A172 (cell line): Measurements from ENCODE around the gene DOCK4. TPM values are rescaled to one million over a fixed set of nuclear protein-coding genes. Genes with fewer than 3 reads are reported as not detected.

ENCODE experiments used
- DNase-seq: peaks from one replicate; pipeline ENCODE4 v3.0.0-alpha.2; 2015; ENCODE audit warnings: low spot score
- total RNA-seq: library from RNA; depleted of rRNA; stranded (reverse); fragments of >200 nt; shearing (Covaris generic); gene quantifications from 2 replicates; pipeline ENCODE4 v1.2.3, GENCODE V29; 2014

Gene DOCK4
- total RNA-seq, 1 experiment from 2014 or later = 7.2 TPM

GRCh38 chr7:112050250-112050881, 155.8 kb downstream of the DOCK4 start:
- DNase-seq = no peak

- DNase-seq = no peak
These were observed 156.5 kb downstream of the DOCK4 start for GRCh38 chr7:112049555-112050249.

GRCh38 chr7:112047421-112047820, 158.8 kb downstream of the DOCK4 start:
- no peak for DNase-seq

GRCh38 chr7:112045222-112045621, 161.0 kb downstream of the DOCK4 start:
- DNase-seq = no peak

- no peak for DNase-seq
These were observed 163.6 kb downstream of the DOCK4 start for GRCh38 chr7:112042631-112043030.

GRCh38 chr7:112038353-112038752, 167.8 kb downstream of the DOCK4 start:
- DNase-seq = no peak

GRCh38 chr7:112036071-112036470, 170.1 kb downstream of the DOCK4 start:
- DNase-seq = no peak

- DNase-seq = no peak
These were observed 174.5 kb downstream of the DOCK4 start for GRCh38 chr7:112031689-112032088.

- no peak for DNase-seq
These were observed 180.6 kb downstream of the DOCK4 start for GRCh38 chr7:112025556-112025955.

- no peak for DNase-seq
These were observed 182.4 kb downstream of the DOCK4 start for GRCh38 chr7:112023786-112024185.

GRCh38 chr7:112023282-112023681, 182.9 kb downstream of the DOCK4 start:
- DNase-seq = no peak

- DNase-seq = no peak
These were observed 184.1 kb downstream of the DOCK4 start for GRCh38 chr7:112022128-112022527.

GRCh38 chr7:112021379-112022044, 184.7 kb downstream of the DOCK4 start:
- DNase-seq = no peak

- DNase-seq = no peak
These were observed 185.4 kb downstream of the DOCK4 start for GRCh38 chr7:112020800-112021199.

GRCh38 chr7:112019932-112020331, 186.3 kb downstream of the DOCK4 start:
- no peak for DNase-seq

GRCh38 chr7:112018305-112019030, 187.7 kb downstream of the DOCK4 start:
- DNase-seq = no peak

GRCh38 chr7:112015146-112015545, 191.1 kb downstream of the DOCK4 start:
- DNase-seq = no peak

- no peak for DNase-seq
These were observed 191.9 kb downstream of the DOCK4 start for GRCh38 chr7:112014347-112014746.

- no peak for DNase-seq
These were observed 192.9 kb downstream of the DOCK4 start for GRCh38 chr7:112013274-112013673.

GRCh38 chr7:112012242-112012641, 194.0 kb downstream of the DOCK4 start:
- DNase-seq = no peak

- no peak for DNase-seq
These were observed 195.2 kb downstream of the DOCK4 start for GRCh38 chr7:112010994-112011393.

- no peak for DNase-seq
These were observed 196.1 kb downstream of the DOCK4 start for GRCh38 chr7:112010109-112010508.
